ENCODE results near the gene RARRES1.

The RARRES1 gene

DNA sequence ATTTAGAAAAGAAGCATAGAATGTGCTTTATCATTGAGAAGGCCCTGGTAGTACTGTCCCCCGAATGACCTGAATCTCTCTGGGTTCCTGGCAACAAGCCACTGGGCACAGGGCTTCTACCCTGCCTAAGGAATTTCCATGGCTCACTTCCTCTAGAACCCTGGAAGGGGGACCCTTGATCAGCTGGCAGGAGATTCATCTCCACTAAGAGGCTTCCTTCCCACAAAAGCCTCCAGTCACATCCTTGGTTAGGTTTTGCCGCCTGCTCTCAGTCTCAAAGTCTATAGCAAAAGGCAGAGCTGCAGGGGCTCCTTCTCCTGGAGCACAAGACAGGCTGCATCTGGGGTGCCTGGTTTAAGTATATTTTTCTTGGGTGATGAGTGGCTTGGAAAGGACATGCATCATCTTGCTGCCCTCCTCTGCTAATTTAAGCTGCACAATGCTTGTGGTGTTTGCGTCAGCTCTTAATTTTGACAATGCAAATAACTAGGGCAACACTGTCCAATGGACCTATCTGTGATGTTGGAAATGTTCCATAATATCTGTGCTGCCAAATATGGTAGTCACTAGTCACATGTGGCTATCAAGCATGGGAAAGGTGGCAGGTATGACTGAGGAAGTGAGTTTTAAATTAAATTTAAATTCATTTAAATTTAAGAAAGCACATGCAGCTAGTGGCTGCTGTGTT, 33.4 kb upstream of the RARRES1 start:
- DNase-seq (ENCODE audit: low spot score), result no peak

DNA sequence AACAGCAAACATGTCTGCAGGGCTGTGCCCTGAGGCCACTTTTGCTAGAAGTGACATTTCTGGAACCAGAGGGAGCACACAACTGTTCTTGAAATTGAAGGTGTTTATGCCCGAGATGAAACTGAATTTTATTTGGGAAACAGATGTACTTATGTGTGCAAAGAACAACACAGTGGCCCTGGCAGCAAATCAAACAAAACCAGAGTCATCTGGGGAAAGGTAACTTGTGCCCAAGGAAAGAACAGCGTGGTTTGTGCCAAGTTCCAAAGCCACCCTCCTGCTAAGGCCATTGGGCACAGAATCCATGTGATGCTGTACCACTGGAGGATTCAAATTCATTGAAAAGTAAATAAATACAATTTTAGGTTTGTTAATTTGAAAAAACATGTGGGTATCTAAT, 31.2 kb upstream of the RARRES1 start:
- DNase-seq (ENCODE audit: low spot score), result no peak

GRCh38 chr3:158762701-158763100, 30.4 kb upstream of the RARRES1 start:
- DNase-seq (ENCODE audit: low spot score), result no peak

GRCh38 chr3:158761350-158761749, 29.1 kb upstream of the RARRES1 start:
- DNase-seq (ENCODE audit: low spot score), result no peak

DNA sequence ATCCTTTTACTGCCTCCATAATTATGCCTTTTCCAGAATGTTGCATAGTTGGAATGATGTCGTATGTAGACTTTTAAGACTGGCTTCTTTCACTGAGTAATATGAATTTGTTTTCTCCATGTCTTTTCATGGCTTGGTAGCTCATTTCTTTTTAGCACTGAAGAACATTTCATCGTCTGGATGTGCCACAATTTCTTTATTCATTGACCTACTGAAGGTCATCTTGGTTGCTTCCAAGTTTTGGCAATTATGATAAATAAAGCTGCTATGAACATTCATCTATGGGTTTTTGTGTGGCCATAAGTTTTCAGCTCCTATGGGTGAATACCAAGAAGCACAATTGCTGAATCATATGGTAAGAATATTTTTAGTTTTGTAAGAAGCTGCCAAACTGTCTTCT, 23.2 kb upstream of the RARRES1 start:
- no peak for DNase-seq (ENCODE audit: low spot score)

- DNase-seq (ENCODE audit: low spot score), result no peak
Measured at GRCh38 chr3:158753854-158754253, 21.6 kb upstream of the RARRES1 start.

- DNase-seq (ENCODE audit: low spot score), result no peak
Measured at GRCh38 chr3:158751316-158751715, 19.1 kb upstream of the RARRES1 start.

GRCh38 chr3:158750016-158750415, 17.8 kb upstream of the RARRES1 start:
- no peak for DNase-seq (ENCODE audit: low spot score)

- DNase-seq (ENCODE audit: low spot score), result no peak
Measured at GRCh38 chr3:158749526-158749925, 17.3 kb upstream of the RARRES1 start.

- DNase-seq (ENCODE audit: low spot score), result no peak
Measured at GRCh38 chr3:158748237-158748828, 16.1 kb upstream of the RARRES1 start.

DNA sequence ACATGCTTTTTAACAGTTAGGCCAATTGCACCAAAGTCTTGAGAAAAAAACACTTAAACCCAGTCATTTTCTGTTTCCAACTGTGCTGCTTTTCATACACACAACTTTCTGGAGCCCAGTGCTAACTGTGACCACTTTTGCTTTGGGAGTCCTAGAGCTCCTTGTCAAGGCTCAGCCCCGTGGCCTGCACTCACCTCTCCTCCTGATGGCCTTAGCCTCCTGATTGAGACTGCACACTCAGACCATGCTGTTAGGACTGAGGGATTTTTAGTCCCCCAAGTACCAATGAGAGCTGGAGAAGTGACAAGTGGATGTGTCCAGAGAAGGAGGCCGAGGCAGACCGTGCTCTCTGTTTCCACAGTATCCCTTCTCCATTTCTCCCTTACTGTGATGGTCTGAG, 15.2 kb upstream of the RARRES1 start:
- DNase-seq (ENCODE audit: low spot score), result no peak

DNA sequence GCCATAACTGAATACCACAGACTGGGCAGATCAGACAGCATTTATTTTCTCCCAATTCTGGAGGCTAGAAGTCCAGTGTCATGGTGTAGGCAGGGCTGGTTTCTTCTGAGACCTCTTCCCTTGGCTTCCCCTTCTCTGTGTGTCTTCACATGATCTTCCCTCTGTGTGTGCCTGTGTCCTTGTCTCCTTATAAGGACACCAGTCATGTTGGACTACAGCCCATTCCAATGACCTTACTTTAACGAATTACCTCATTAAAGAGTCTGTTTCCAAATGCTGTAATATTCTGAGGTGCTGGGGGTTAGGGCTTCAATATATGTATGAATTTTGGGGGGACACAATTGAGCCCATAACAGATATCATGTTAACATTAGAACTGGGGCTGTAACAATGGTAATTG, 13.3 kb upstream of the RARRES1 start:
- DNase-seq (ENCODE audit: low spot score), result no peak

GRCh38 chr3:158744567-158745288, 12.5 kb upstream of the RARRES1 start:
- no peak for DNase-seq (ENCODE audit: low spot score)

DNA sequence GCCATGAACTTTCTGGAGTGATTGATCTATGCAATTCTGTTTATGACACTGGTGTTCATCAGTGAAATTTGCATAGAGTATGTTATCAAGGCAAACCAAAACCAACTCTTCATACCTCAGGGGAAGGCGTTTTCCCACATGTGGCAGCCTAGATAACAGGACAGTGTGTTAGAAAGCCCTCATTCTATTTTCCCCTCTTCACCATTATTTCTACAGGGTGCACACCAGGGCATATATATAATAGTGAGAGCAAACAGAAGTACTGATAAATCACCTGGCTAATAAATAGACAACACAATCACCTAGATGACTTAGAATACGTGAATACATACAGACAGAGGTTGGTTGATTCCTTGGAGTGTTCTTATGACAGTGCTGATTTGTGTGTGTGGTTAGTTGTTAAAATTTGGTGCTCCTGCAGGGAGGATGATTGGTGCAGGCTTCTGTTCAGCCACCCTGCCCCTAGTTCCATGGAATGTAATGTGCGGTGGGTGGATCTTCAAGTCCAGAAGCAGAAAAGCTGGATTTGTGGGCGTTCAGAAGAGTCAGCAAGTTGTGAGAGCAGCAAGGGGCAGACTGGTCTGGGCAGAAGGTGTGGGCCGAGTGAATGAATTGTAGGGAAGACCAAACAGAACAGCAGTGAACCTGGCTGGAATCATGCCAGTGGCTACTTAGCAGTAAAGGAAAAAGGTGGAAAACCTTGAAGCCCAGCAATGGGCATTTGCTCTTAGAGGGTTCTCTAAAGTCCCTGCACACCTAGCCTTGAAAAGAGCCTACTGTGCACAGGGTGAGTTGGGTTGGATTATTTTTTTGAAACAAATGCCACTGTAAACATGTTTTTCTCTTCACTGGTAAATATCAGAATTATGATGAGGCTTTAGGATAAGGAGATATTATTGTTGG, 11.7 kb upstream of the RARRES1 start:
- no peak for DNase-seq (ENCODE audit: low spot score)

DNA sequence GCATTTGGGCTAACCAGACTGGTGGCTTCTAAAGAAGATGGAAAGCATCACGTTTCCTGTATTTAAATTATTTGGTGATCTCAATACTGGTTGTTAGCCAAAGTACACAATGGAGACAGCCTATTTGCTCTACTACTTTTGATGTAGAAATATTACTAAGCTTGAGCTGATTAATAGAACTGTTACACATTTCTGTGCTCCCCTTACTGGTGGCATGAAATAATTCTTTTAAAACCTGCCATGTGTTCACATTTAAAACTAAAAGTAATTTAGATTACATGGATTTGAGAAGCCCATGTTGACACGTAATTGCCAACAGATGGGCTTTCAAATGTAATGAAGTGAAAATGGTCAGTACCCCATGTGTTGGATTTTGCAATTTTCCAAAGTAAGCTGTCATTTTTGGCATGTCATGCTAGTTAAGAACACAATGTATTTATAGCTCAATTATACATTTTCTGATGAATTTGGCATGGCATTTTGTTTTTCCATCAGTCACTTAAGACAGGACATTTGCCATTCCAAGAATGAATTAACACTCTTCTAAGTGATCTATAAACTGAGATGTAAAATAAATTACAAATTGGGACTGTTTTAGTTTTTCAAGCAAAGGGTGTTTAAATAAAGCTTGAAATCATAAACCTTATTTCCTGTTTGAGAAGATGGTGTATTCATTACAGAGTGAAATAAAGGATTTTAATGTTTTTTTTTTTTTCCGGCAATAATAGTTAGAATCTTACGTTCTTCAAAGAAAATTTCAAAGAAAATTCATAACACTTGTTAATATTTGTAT, 10.8 kb upstream of the RARRES1 start:
- no peak for DNase-seq (ENCODE audit: low spot score)

GRCh38 chr3:158739661-158740060, 7.4 kb upstream of the RARRES1 start:
- no peak for DNase-seq (ENCODE audit: low spot score)

GRCh38 chr3:158739078-158739477, 6.8 kb upstream of the RARRES1 start:
- no peak for DNase-seq (ENCODE audit: low spot score)

GRCh38 chr3:158738653-158739052, 6.4 kb upstream of the RARRES1 start:
- no peak for DNase-seq (ENCODE audit: low spot score)

- no peak for DNase-seq (ENCODE audit: low spot score)
Measured at GRCh38 chr3:158737976-158738615, 5.8 kb upstream of the RARRES1 start.

GRCh38 chr3:158737410-158737809, 5.2 kb upstream of the RARRES1 start:
- DNase-seq (ENCODE audit: low spot score), result no peak

Data from CD4-positive, alpha-beta T cell treated with Interleukin-6 at 100 ng/mL for 8 hours (primary cell).